IMR-90 (cell line): ENCODE measurements around the gene TAB2. TPM values are rescaled to one million over a fixed set of nuclear protein-coding genes. Genes with fewer than 3 reads are reported as not detected.

ENCODE experiments used
- ATAC-seq: fragments of 200-7000 bp; cut with Tn5 transposase; 2 replicates; pipeline ENCODE4 v1.9.1; 2020; ENCODE audit warnings: low read depth, mild to moderate bottlenecking, moderate library complexity
- BruUV-seq: library from RNA; stranded (reverse); fragments of 400-500 nt; replicated peaks from 2 replicates; lab custom pipeline; 2021; lab: Mats Ljungman, UMichigan
- CTCF ChIA-PET: fragments of 300-600 bp; formaldehyde crosslinking; extraction: SDS; loops from one replicate; lab custom pipeline; 2021; ENCODE audit warnings: antibody characterized with exemption; lab: Yijun Ruan, JAX
- POLR2A ChIA-PET: fragments of 300-600 bp; sonication (Branson Sonifier 250); formaldehyde crosslinking; loops from one replicate; lab custom pipeline; 2022; ENCODE audit warnings: antibody characterized with exemption; ENCODE audit not compliant: unreplicated experiment; lab: Charles Lee
- DNase-seq: peaks from one replicate; pipeline ENCODE4 v3.0.0; 2013
- H2AFZ ChIP-seq: replicated peaks from 2 replicates; pipeline ENCODE3; 2013; ENCODE audit warnings: low read length, mild to moderate bottlenecking; ENCODE audit not compliant: poor library complexity
- H2AK5ac ChIP-seq: 2 replicates; pipeline ENCODE4 v1.6.1; 2013; ENCODE audit warnings: low read depth, low read length, inconsistent platforms
- H2AK9ac ChIP-seq: replicated peaks from 2 replicates; pipeline ENCODE3; 2013; ENCODE audit warnings: mild to moderate bottlenecking, low read depth, low read length, moderate library complexity; ENCODE audit not compliant: poor library complexity
- H2BK120ac ChIP-seq: 2 replicates; pipeline ENCODE4 v1.6.1; 2013; ENCODE audit warnings: low read depth, low read length, inconsistent platforms
- H2BK15ac ChIP-seq: 3 replicates; pipeline ENCODE4 v1.6.1; 2013; ENCODE audit warnings: low read depth, low read length, inconsistent platforms
- H2BK20ac ChIP-seq: 2 replicates; pipeline ENCODE4 v1.6.1; 2013; ENCODE audit warnings: low read depth, mild to moderate bottlenecking, inconsistent platforms, low read length, moderate library complexity
- H2BK5ac ChIP-seq: 2 replicates; pipeline ENCODE4 v1.6.1; 2013; ENCODE audit warnings: mild to moderate bottlenecking, low read depth, low read length, inconsistent platforms; ENCODE audit not compliant: poor library complexity, severe bottlenecking
- H3K14ac ChIP-seq: replicated peaks from 2 replicates; pipeline ENCODE4 v1.6.1; 2013; ENCODE audit warnings: low read depth, low read length, inconsistent platforms
- H3K18ac ChIP-seq: 2 replicates; pipeline ENCODE4 v1.6.1; 2013; ENCODE audit warnings: low read depth, low read length, control low read depth
- H3K23ac ChIP-seq: 2 replicates; pipeline ENCODE4 v1.6.1; 2013; ENCODE audit warnings: low read depth, low read length, inconsistent platforms
- H3K27ac ChIP-seq: 2 replicates; pipeline ENCODE4 v1.5.1; 2013; ENCODE audit warnings: mild to moderate bottlenecking, control low read depth, low read length; ENCODE audit not compliant: insufficient read depth
- H3K27me3 ChIP-seq: 2 replicates; pipeline ENCODE4 v1.6.1; 2013; ENCODE audit warnings: low read length; ENCODE audit not compliant: control insufficient read depth, insufficient read depth
- H3K36me3 ChIP-seq: 2 replicates; pipeline ENCODE4 v1.6.1; 2013; ENCODE audit warnings: low read length, mixed read lengths; ENCODE audit not compliant: control insufficient read depth, insufficient read depth
- H3K4ac ChIP-seq: 2 replicates; pipeline ENCODE4 v1.6.1; 2013; ENCODE audit warnings: low read depth, low read length, inconsistent platforms
- H3K4me1 ChIP-seq: 2 replicates; pipeline ENCODE4 v1.6.1; 2013; ENCODE audit warnings: low read length, mixed read lengths; ENCODE audit not compliant: control insufficient read depth, insufficient read depth
- H3K4me2 ChIP-seq: 2 replicates; pipeline ENCODE4 v1.6.1; 2013; ENCODE audit warnings: low read depth, mild to moderate bottlenecking, control low read depth, low read length, moderate library complexity
- H3K4me3 ChIP-seq: 2 replicates; pipeline ENCODE4 v1.5.1; 2013; ENCODE audit warnings: low read depth, mild to moderate bottlenecking, control low read depth, low read length, moderate library complexity; ENCODE audit not compliant: insufficient read depth
- H3K56ac ChIP-seq: 2 replicates; pipeline ENCODE4 v1.6.1; 2013; ENCODE audit warnings: low read length, inconsistent platforms; ENCODE audit not compliant: insufficient read depth; ENCODE audit errors: extremely low read depth
- H3K79me1 ChIP-seq, 2 experiments: 2 replicates each; pipeline ENCODE4 v1.6.1; 2013; ENCODE audit warnings: low read length in 2 of 2, inconsistent platforms in 1 of 2, low read depth in 1 of 2
- H3K9ac ChIP-seq: 2 replicates; pipeline ENCODE4 v1.6.1; 2013; ENCODE audit warnings: low read depth, low read length, control low read depth
- H3K9me1 ChIP-seq: 2 replicates; pipeline ENCODE4 v1.6.1; 2013; ENCODE audit warnings: low read length, inconsistent platforms; ENCODE audit not compliant: insufficient read depth
- H3K9me3 ChIP-seq: 2 replicates; pipeline ENCODE4 v1.6.1; 2013; ENCODE audit warnings: low read length; ENCODE audit not compliant: control insufficient read depth, insufficient read depth
- H4K20me1 ChIP-seq: 2 replicates; pipeline ENCODE4 v1.6.1; 2013; ENCODE audit warnings: low read length, inconsistent platforms; ENCODE audit not compliant: insufficient read depth
- H4K5ac ChIP-seq: 2 replicates; pipeline ENCODE4 v1.6.1; 2013; ENCODE audit warnings: mild to moderate bottlenecking, low read depth, low read length, control low read depth
- H4K8ac ChIP-seq, 2 experiments: 2 replicates each; pipeline ENCODE4 v1.6.1; 2013; ENCODE audit warnings: low read depth in 2 of 2, low read length in 2 of 2, control low read depth in 1 of 2, inconsistent platforms in 1 of 2
- H4K91ac ChIP-seq: 2 replicates; pipeline ENCODE4 v1.6.1; 2013; ENCODE audit warnings: low read depth, low read length, inconsistent platforms; ENCODE audit not compliant: insufficient read depth
- BHLHE40 ChIP-seq: fragments of 150-350 bp; IDR thresholded peaks from 2 replicates; pipeline ENCODE4 v1.6.1; 2016; ENCODE audit warnings: mild to moderate bottlenecking, low read depth, low read length
- CEBPB ChIP-seq: IDR thresholded peaks from 2 replicates; pipeline ENCODE4 v1.6.1; 2012; ENCODE audit warnings: low read depth, low read length, improper control_type of control experiment
- CHD1 ChIP-seq: IDR thresholded peaks from 2 replicates; pipeline ENCODE4 v1.6.1; 2012; ENCODE audit warnings: low read depth, low read length, improper control_type of control experiment
- CTCF ChIP-seq: conservative IDR thresholded peaks from 2 replicates; pipeline ENCODE4 v1.5.1; 2012; ENCODE audit warnings: mild to moderate bottlenecking, low read depth, low read length, improper control_type of control experiment
- ELK1 ChIP-seq: fragments of 150-350 bp; IDR thresholded peaks from 2 replicates; pipeline ENCODE4 v1.6.1; 2016; ENCODE audit warnings: low read depth, mild to moderate bottlenecking, low read length, moderate library complexity, borderline replicate concordance
- FOS ChIP-seq: fragments of 150-350 bp; IDR thresholded peaks from 2 replicates; pipeline ENCODE4 v1.6.1; 2016; ENCODE audit warnings: low read depth, low read length
- MAFK ChIP-seq: IDR thresholded peaks from 2 replicates; pipeline ENCODE4 v1.6.1; 2012; ENCODE audit warnings: low read depth, low read length, improper control_type of control experiment
- MAZ ChIP-seq: IDR thresholded peaks from 2 replicates; pipeline ENCODE4 v1.6.1; 2012; ENCODE audit warnings: low read depth, mild to moderate bottlenecking, low read length, improper control_type of control experiment, moderate library complexity, borderline replicate concordance
- MXI1 ChIP-seq: IDR thresholded peaks from 2 replicates; pipeline ENCODE4 v1.6.1; 2012; ENCODE audit warnings: low read depth, mild to moderate bottlenecking, low read length, moderate library complexity, borderline replicate concordance
- NFE2L2 ChIP-seq: fragments of 150-350 bp; IDR thresholded peaks from 2 replicates; pipeline ENCODE4 v1.6.1; 2016; ENCODE audit warnings: low read depth, mild to moderate bottlenecking, low read length
- POLR2A ChIP-seq: IDR thresholded peaks from 2 replicates; pipeline ENCODE4 v1.6.1; 2012; ENCODE audit warnings: mild to moderate bottlenecking, low read depth, low read length
- RAD21 ChIP-seq: IDR thresholded peaks from 2 replicates; pipeline ENCODE4 v1.6.1; 2012; ENCODE audit warnings: low read length, improper control_type of control experiment
- RCOR1 ChIP-seq: IDR thresholded peaks from 2 replicates; pipeline ENCODE4 v1.6.1; 2012; ENCODE audit warnings: mild to moderate bottlenecking, low read length, improper control_type of control experiment; ENCODE audit not compliant: insufficient replicate concordance
- RFX5 ChIP-seq: IDR thresholded peaks from 2 replicates; pipeline ENCODE4 v1.8.0; 2012; ENCODE audit warnings: low read depth, mild to moderate bottlenecking, low read length, moderate library complexity
- SMC3 ChIP-seq: fragments of 150-350 bp; IDR thresholded peaks from 2 replicates; pipeline ENCODE4 v1.6.1; 2016; ENCODE audit warnings: low read depth, mild to moderate bottlenecking, antibody characterized with exemption, low read length, moderate library complexity
- USF2 ChIP-seq: fragments of 150-350 bp; IDR thresholded peaks from 2 replicates; pipeline ENCODE4 v1.6.1; 2017; ENCODE audit warnings: mild to moderate bottlenecking, antibody characterized with exemption, low read length, low read depth
- WGBS, 2 experiments: methylation state at CpG; one replicate each; pipeline versions ENCODE4 v1.1.5 to v1.1.7; 2013; ENCODE audit warnings: missing lambda C conversion rate in 2 of 2; ENCODE audit not compliant: insufficient read length in 1 of 2; ENCODE audit errors: extremely low coverage in 2 of 2; 5-methylcytosine and 5-hydroxymethylcytosine counted together
- dilution Hi-C: fragments of 300-500 bp; cut with HindIII; formaldehyde crosslinking; loops from one replicate; pipeline ENCODE4 v1.14.3; 2018; ENCODE audit warnings: low sequenced_read_pairs; ENCODE audit not compliant: unreplicated experiment
- in situ Hi-C: fragments of 300-500 bp; cut with MboI; formaldehyde crosslinking; loops from 3 replicates; pipeline ENCODE4 v1.14.3; 2019; ENCODE audit warnings: low sequenced_read_pairs, inconsistent platforms, mixed read lengths
- intact Hi-C: fragments of 100-400 bp; cut with micrococcal nuclease; formaldehyde crosslinking; loops from 2 replicates; pipeline ENCODE4 v1.10.0; 2022
- polyA plus RNA-seq, 3 experiments: library from polyadenylated mRNA; depleted of rRNA; stranded (reverse); fragments of >200 nt; gene quantifications; 2 replicates each; pipeline ENCODE4 v1.2.3, GENCODE V29; 2012; ENCODE audit warnings: low replicate concordance in 1 of 3
- total RNA-seq: library from RNA; depleted of rRNA; stranded (reverse); fragments of >200 nt; gene quantifications from 2 replicates; pipeline ENCODE4 v1.2.3, GENCODE V29; 2012

TAB2 gene
- total and polyA plus RNA-seq, 2 of the 4 experiments (the other 2 are of a cell fraction) = 20.8 to 25.3 TPM

GRCh38 chr6:149445573-149445972 is 128.1 kb downstream of the TAB2 start:
- no peak overlapping the region for H3K27ac ChIP-seq
- H4K91ac ChIP-seq = no peak overlapping the region
- no peak overlapping the region for H3K23ac ChIP-seq
- BruUV-seq = no TSS peak
- H3K9me1 ChIP-seq = 0 out of 2 replicates have a peak, but pooled peaks cover 4% of the 10 kb centered on the region
- in situ Hi-C loops (no loop called here), intact Hi-C loops (no loop called here), dilution Hi-C loops (no loop called here)
- H3K79me1 ChIP-seq = no peaks in the 10 kb centered on the region
- H2AK9ac ChIP-seq = no peak overlapping the region
- H3K4me1 ChIP-seq = peaks cover 7% of the 10 kb centered on the region; the same call in 1 of the 2 replicates
- no peak overlapping the region for H3K9ac ChIP-seq
- no peak overlapping the region for H2BK15ac ChIP-seq
- H3K9me3 ChIP-seq = no peaks in the 10 kb centered on the region
- H3K18ac ChIP-seq = no peak overlapping the region
- H4K5ac ChIP-seq = no peak overlapping the region
- no peaks in the 10 kb centered on the region for H3K36me3 ChIP-seq
- no peak overlapping the region for H2BK20ac ChIP-seq
- H2BK5ac ChIP-seq = no peak overlapping the region
- H3K27me3 ChIP-seq = peaks cover 5% of the 10 kb centered on the region; the same call in 1 of the 2 replicates
- CTCF ChIA-PET = interaction anchor here (1.2 kb wide), 1 partner anchor 13 kb away, joined by 4 read pairs; no protein-coding TSS in a partner anchor
- H4K20me1 ChIP-seq = no peaks in the 10 kb centered on the region
- DNase-seq (no peak), ATAC-seq (no peak)
- no peak overlapping the region for H3K4ac ChIP-seq
- no peak overlapping the region for H3K14ac ChIP-seq
- no peak overlapping the region for H2BK120ac ChIP-seq
- no peak overlapping the region for H3K4me3 ChIP-seq
- POLR2A ChIA-PET = no interaction called here
- no peak overlapping the region for H2AFZ ChIP-seq
- H3K56ac ChIP-seq = no peak overlapping the region
- H3K4me2 ChIP-seq = no peak overlapping the region
- 94% methylated on average over 6 of the region's 7 CpGs; no CpG with 5 or more reads in 1 of the 2 experiments for WGBS, 2 experiments
- H4K8ac ChIP-seq = no peak overlapping the region
- H2AK5ac ChIP-seq = no peak overlapping the region
- no peak for TF ChIP-seq RAD21
- no peak for TF ChIP-seq CEBPB
- no peak for TF ChIP-seq MAFK
- no peak for TF ChIP-seq BHLHE40
- TF ChIP-seq USF2 = no peak
- TF ChIP-seq RCOR1 = no peak
- no peak for TF ChIP-seq MAZ
- TF ChIP-seq NFE2L2 = no peak
- no peak for TF ChIP-seq FOS
- no peak for TF ChIP-seq CTCF
- no peak for TF ChIP-seq CHD1
- no peak for TF ChIP-seq ELK1
- no peak for TF ChIP-seq MXI1
- TF ChIP-seq POLR2A = no peak
- no peak for TF ChIP-seq SMC3
- no peak for TF ChIP-seq RFX5
